Esophagus squamous epithelium (tissue), 5 donors: Measurements from ENCODE around the gene CDH20. TPM values are rescaled to one million over a fixed set of nuclear protein-coding genes. Genes with fewer than 3 reads are reported as not detected.

ENCODE experiments used
- DNase-seq: peaks from one replicate; lab custom pipeline; 2025; lab: John Stamatoyannopoulos, UW
- H3K27ac ChIP-seq, 4 donors: fragments of 200-600 bp; sonication (generic); one replicate each; pipeline ENCODE4 v1.5.1; 2016 to 2019; ENCODE audit warnings: mild to moderate bottlenecking in 1 of 4
- H3K27me3 ChIP-seq, 4 donors: fragments of 200-600 bp; sonication (generic); 1 replicate in 3 of 4; 2 replicates in 1 of 4; pipeline versions ENCODE4 v1.5.1 to v1.6.0; 2017 to 2021; ENCODE audit warnings: antibody characterized with exemption in 1 of 4
- H3K36me3 ChIP-seq, 3 donors: fragments of 200-600 bp; sonication (generic); one replicate each; pipeline ENCODE4 v1.5.1; 2016 to 2019
- H3K4me1 ChIP-seq, 3 donors: fragments of 200-600 bp; sonication (generic); one replicate each; pipeline ENCODE4 v1.5.1; 2017 to 2019
- H3K4me3 ChIP-seq, 4 donors: fragments of 200-600 bp; sonication (generic); 1 replicate in 3 of 4; 2 replicates in 1 of 4; pipeline ENCODE4 v1.5.1; 2016 to 2019; ENCODE audit warnings: mild to moderate bottlenecking in 2 of 4, moderate library complexity in 1 of 4
- H3K9me3 ChIP-seq, 3 donors: fragments of 200-600 bp; sonication (generic); one replicate each; pipeline ENCODE4 v1.5.1; 2016 to 2019
- POLR2A ChIP-seq, 4 donors: fragments of 450-650 bp; IDR thresholded peaks; one replicate each; pipeline ENCODE4 v1.6.1; 2017; ENCODE audit warnings: antibody characterized with exemption in 4 of 4, mild to moderate bottlenecking in 4 of 4, moderate library complexity in 3 of 4
- WGBS, 2 donors: methylation state at CpG; one replicate each; pipeline ENCODE4 v1.1.5; 2018; 5-methylcytosine and 5-hydroxymethylcytosine counted together
- intact Hi-C: fragments of 100-400 bp; cut with DNase I; formaldehyde crosslinking; loops from one replicate; pipeline ENCODE4 v1.15.0; 2022
- total RNA-seq, 4 donors: library from RNA; depleted of rRNA; stranded (reverse); fragments of >200 nt; gene quantifications; one replicate each; pipeline ENCODE4 v1.1.0, GENCODE V29; 2016
- TF ChIP-seq, protein P1 (sequence below), 6 experiments: fragments of 450-650 bp in 4 of 6; fragments of 200-600 bp in 2 of 6; sonication (generic) in 2 of 6; IDR thresholded peaks; one replicate each; pipeline ENCODE4 v1.5.1; 2016 to 2019; ENCODE audit warnings: antibody characterized with exemption in 6 of 6, mild to moderate bottlenecking in 4 of 6, moderate library complexity in 4 of 6
- donor health status: DM: yes; HTN: yes; CAD: no.

The CDH20 gene
- total RNA-seq, 4 donors from 2014 or later: 0.23 to 3.4 TPM; not detected in 2

DNA sequence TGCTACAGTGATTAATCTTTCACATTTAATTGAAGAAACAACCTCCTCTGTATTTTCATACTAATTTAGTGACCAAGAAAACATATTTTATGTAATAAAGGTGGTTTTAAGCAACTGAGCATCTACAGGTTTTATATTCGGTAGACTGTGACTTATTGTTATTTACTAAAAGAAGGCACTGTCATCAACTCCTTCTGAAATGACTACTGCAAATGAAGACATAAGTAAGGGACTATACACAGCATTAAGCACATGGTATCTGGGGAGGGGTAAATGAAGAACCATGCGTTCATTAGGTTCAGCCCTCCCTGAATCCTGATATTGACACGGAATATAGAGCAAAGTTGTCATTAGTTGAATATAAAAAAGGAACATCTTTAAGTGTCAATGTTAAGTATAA is 4.3 kb downstream of the CDH20 start:
- DNase-seq: no peak
- Histone ChIP-seq H3K36me3 (no peaks in the 10 kb centered on the region), H3K4me3 (no peak overlapping the region), H3K27ac (no peak overlapping the region), H3K4me1 (peaks cover 0 to 16% (median 11%) of the 10 kb centered on the region in 3 donors), H3K9me3 (no peaks in the 10 kb centered on the region), H3K27me3 (peaks cover 0 to 34% (median 4%) of the 10 kb centered on the region in 4 donors)
- intact Hi-C loops: no loop called here
- TF ChIP-seq, protein P1, sequence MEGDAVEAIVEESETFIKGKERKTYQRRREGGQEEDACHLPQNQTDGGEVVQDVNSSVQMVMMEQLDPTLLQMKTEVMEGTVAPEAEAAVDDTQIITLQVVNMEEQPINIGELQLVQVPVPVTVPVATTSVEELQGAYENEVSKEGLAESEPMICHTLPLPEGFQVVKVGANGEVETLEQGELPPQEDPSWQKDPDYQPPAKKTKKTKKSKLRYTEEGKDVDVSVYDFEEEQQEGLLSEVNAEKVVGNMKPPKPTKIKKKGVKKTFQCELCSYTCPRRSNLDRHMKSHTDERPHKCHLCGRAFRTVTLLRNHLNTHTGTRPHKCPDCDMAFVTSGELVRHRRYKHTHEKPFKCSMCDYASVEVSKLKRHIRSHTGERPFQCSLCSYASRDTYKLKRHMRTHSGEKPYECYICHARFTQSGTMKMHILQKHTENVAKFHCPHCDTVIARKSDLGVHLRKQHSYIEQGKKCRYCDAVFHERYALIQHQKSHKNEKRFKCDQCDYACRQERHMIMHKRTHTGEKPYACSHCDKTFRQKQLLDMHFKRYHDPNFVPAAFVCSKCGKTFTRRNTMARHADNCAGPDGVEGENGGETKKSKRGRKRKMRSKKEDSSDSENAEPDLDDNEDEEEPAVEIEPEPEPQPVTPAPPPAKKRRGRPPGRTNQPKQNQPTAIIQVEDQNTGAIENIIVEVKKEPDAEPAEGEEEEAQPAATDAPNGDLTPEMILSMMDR (IDR thresholded peaks at IDR 0.05): no peak
- no peak for TF ChIP-seq POLR2A (IDR thresholded peaks at IDR 0.05)
- 77 to 83% methylated on average over 3 of the region's 3 CpGs for WGBS, 2 donors

DNA sequence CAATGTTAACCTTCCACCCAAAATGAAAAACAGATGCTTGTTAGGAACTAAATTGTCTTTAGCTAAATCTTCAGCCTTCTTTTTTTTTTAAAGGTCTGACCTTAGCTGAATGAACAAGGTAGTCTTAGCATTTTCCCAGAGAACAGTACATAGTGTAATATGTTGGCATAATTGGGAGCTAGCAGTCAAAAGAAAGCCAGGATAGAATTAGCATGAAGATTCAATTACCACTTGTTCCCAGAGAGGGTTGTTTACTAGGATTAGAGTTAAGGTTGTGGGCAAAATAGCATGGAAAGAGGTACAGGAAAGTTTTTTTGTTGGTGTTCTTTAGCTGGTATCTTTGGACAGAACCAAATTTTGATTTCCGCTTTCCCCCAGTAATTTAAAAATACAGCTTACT is 6.9 kb downstream of the CDH20 start:
- intact Hi-C loops: no loop called here

DNA sequence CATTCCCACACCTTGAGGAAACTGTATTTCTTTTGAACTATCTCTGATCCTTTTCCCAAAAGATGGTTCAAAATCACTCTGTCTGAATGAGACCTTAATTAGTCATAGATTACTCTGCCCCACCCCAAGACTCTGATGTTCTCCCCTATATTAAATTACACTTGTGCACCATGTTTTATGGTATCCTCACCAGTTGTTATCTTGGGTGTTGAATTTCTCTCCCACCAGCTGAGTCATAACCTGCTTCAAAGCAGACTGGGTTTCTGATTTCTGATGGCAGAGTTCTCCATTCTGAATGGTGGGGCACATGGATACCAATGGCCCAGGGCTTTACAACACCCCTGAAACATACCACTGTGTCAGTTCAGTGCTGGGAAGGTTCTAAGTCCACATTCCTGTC is 15.0 kb downstream of the CDH20 start:
- H3K4me3 ChIP-seq: no peak overlapping the region
- no peaks in the 10 kb centered on the region for H3K36me3 ChIP-seq
- no peak for DNase-seq
- no peak overlapping the region for H3K27ac ChIP-seq
- H3K27me3 ChIP-seq: no peaks in the 10 kb centered on the region
- intact Hi-C loops: no loop called here
- H3K9me3 ChIP-seq: no peaks in the 10 kb centered on the region
- TF ChIP-seq, protein P1 (IDR thresholded peaks at IDR 0.05): no peak
- no peak for TF ChIP-seq POLR2A (IDR thresholded peaks at IDR 0.05)
- H3K4me1 ChIP-seq: no peaks in the 10 kb centered on the region

More for the DNA sequence above, 6.9 kb downstream of the CDH20 start:
- no peaks in the 10 kb centered on the region for H3K9me3 ChIP-seq
- no peaks in the 10 kb centered on the region for H3K4me1 ChIP-seq
- no peak overlapping the region for H3K4me3 ChIP-seq
- H3K27me3 ChIP-seq: peaks cover 0 to 7% (median 0%) of the 10 kb centered on the region in 4 donors
- no peak for TF ChIP-seq POLR2A (IDR thresholded peaks at IDR 0.05)
- TF ChIP-seq, protein P1 (IDR thresholded peaks at IDR 0.05): no peak
- H3K27ac ChIP-seq: no peak overlapping the region
- 0% methylated on average over 1 of the region's 1 CpG for WGBS, 2 donors
- no peaks in the 10 kb centered on the region for H3K36me3 ChIP-seq
- no peak for DNase-seq

DNA sequence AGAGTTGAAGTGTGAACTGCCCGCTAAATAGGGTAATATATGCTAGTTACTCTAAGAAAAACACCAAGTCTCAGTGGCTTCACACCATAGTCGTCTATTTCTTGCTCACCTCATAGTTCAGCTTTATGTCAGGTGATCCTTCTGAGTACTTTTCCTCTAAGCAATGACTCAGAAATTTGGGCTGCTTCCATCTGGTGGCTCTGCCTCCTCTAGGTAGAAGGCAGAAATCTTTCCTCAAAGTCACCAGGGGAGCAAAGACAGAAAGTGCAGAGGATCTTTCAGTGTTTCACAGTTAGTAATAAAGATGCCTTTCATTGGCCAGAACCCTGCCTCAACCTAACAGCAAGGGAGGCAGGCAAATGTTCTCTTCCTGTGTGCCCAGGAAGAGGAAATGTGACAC is 17.3 kb downstream of the CDH20 start:
- TF ChIP-seq POLR2A (IDR thresholded peaks at IDR 0.05): no peak
- TF ChIP-seq, protein P1 (IDR thresholded peaks at IDR 0.05): no peak
- Histone ChIP-seq H3K36me3 (no peaks in the 10 kb centered on the region), H3K27ac (no peak overlapping the region), H3K4me1 (no peaks in the 10 kb centered on the region), H3K27me3 (no peaks in the 10 kb centered on the region), H3K4me3 (no peak overlapping the region), H3K9me3 (no peaks in the 10 kb centered on the region)
- 68 to 71% methylated on average over 2 of the region's 2 CpGs for WGBS, 2 donors
- intact Hi-C loops: no loop called here
- no peak for DNase-seq

DNA sequence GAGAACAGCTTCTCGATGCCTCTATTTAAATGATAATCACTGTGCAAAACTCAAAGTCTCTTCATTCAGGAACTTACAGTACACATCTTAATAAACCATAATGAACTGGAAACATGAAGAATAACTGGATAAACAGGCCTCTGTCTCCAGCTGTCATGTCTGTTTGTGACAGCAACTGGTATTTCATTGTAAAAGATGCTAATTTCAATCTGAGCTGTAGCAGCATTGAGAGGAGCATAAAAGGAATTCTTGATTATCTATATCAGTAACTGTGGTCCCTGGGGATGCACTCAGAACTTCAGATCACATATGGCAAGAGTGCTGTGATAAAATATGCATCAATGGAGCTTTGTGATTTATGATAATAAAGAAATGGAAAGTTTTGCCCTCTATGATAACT is 18.8 kb downstream of the CDH20 start:
- Histone ChIP-seq H3K9me3 (no peaks in the 10 kb centered on the region), H3K27me3 (no peaks in the 10 kb centered on the region), H3K27ac (no peak overlapping the region), H3K4me3 (no peak overlapping the region), H3K36me3 (no peaks in the 10 kb centered on the region), H3K4me1 (no peaks in the 10 kb centered on the region)
- intact Hi-C loops: no loop called here
- WGBS, 2 donors: 60 to 80% methylated on average over 1 of the region's 1 CpG
- no peak for TF ChIP-seq POLR2A (IDR thresholded peaks at IDR 0.05)
- TF ChIP-seq, protein P1 (IDR thresholded peaks at IDR 0.05): no peak
- no peak for DNase-seq
